ENCODE measurements around the gene KSR1. TPM values are rescaled to one million over a fixed set of nuclear protein-coding genes. Genes with fewer than 3 reads are reported as not detected.
A peak's percentile ranks its signal among the peaks of the same experiment; 100 is the strongest.

The KSR1 gene
- total RNA-seq, 2 experiments from 2014 or later, result 96.6 to 113 TPM

DNA sequence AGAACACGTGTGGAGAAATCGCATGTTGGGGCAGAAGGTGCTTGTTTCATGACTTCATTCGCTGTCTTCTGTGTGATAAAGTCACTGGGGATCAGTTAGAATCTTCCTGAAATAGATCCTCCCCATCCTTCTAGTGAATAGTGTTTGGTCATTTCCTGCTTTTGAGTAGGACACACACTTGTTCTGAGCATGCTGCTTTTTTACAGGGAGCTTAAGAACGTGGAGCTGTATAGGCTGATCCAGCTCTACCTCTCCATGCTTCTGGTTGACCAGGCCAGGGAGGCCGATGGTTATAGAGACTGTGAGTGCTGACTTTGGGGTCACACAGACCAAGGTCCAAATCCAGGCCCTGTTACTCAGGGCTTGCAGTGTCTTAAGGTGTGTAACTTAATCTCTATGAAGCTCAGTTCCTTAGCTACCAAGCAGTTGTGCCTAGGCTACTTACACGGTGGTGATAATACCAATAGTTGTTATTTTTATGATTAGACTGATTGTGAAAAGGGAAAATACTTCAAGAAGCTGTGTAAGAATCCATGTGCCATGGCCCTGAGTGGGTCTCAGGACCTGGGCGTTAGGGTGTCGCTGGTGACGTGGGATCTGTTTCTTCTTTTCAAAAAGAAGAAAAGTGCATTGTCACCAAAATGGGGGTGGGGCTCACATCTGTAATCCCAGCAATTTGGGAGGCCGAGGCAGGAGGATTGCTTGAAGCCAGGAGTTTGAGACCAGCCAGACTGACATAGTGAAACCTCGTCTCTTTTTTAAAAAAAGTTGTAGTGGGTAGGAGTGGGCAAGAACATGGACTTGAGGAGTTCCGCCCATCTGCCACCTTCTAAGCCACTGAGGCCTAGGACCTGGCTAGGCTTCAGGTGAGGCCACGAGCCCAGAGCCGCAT is 110.7 kb downstream of the KSR1 start:
- Mint-ChIP-seq H3K4me3 (no peak overlapping the region), H3K27ac (peak overlapping the region; percentile 31), H3K9me3 (ENCODE audit: low read depth) (no peaks in the 10 kb centered on the region), H3K36me3 (ENCODE audit: low read depth) (peaks cover 24% of the 10 kb centered on the region), H3K4me1 (peaks cover 64% of the 10 kb centered on the region), H3K27me3 (no peaks in the 10 kb centered on the region)
- ATAC-seq, result no peak
- ChIA-PET CTCF (interaction anchor here (1.0 to 4.9 kb wide), 6 partner anchors 22 to 330 kb away, joined by 3 to 25 read pairs (median 4); no protein-coding TSS in a partner anchor), POLR2A (interaction anchor here (1.0 kb wide), 1 partner anchor 93 kb away, joined by 3 read pairs; no protein-coding TSS in a partner anchor)
- DNase-seq, result no peak
- intact Hi-C loops (cut with DNase I, micrococcal nuclease), result no loop called here

DNA sequence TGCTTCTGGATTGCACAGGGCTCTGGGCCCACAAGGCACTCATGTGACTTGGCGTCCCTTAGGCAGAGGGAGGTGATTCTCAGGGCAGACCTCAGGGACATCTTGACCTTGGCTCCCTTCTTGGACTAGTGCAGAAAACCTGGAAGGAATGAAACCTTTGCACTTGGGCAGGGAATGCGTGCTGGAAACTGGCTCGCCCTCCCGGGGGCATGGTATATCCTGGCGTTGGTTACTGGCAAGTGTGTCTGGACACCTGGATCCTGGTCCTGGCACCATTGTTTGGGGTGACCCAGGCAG is 111.3 kb downstream of the KSR1 start:
- Mint-ChIP-seq H3K27ac (no peak overlapping the region), H3K4me1 (peaks cover 69% of the 10 kb centered on the region), H3K36me3 (ENCODE audit: low read depth) (peaks cover 24% of the 10 kb centered on the region), H3K9me3 (ENCODE audit: low read depth) (no peaks in the 10 kb centered on the region), H3K4me3 (no peak overlapping the region), H3K27me3 (no peaks in the 10 kb centered on the region)
- no peak for DNase-seq
- CTCF ChIA-PET, result interaction anchor here (1.0 to 4.9 kb wide), 6 partner anchors 22 to 330 kb away, joined by 3 to 25 read pairs (median 5); no protein-coding TSS in a partner anchor
- intact Hi-C loops (cut with DNase I, micrococcal nuclease), result no loop called here
- POLR2A ChIA-PET, result interaction anchor here (1.0 kb wide), 1 partner anchor 94 kb away, joined by 3 read pairs; no protein-coding TSS in a partner anchor
- ATAC-seq, result no peak

DNA sequence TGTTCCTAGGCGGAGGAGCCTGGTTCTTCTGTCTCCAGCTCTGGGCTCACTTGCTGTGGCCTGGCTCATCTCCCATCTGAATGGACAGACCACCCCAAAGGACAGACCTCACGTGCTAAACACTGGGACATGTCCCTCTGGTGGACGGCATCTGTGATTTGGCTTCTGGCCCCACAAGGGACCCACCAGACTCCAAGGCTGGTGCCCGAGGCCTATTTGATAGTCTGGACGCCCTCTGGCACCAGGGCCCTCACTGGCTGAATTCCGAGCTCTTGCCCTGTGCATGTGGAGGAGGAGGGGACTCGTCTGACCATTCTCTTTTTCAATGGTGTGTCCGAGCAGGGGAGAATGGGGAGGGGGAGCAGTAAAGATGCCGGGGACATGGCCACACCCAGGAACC is 112.0 kb downstream of the KSR1 start:
- Mint-ChIP-seq H3K36me3 (ENCODE audit: low read depth) (peaks cover 19% of the 10 kb centered on the region), H3K9me3 (ENCODE audit: low read depth) (no peaks in the 10 kb centered on the region), H3K4me1 (peaks cover 71% of the 10 kb centered on the region), H3K27ac (no peak overlapping the region), H3K4me3 (no peak overlapping the region), H3K27me3 (no peaks in the 10 kb centered on the region)
- ChIA-PET CTCF (interaction anchor here (0.6 to 3.3 kb wide), 6 partner anchors 20 to 95 kb away, joined by 3 to 16 read pairs (median 4); no protein-coding TSS in a partner anchor), POLR2A (no interaction called here)
- ATAC-seq (no peak), DNase-seq (no peak)
- intact Hi-C loops (cut with DNase I, micrococcal nuclease), result loop anchor here (2.0 kb wide), 2 partner anchors 31 to 33 kb away; no protein-coding TSS in a partner anchor

DNA sequence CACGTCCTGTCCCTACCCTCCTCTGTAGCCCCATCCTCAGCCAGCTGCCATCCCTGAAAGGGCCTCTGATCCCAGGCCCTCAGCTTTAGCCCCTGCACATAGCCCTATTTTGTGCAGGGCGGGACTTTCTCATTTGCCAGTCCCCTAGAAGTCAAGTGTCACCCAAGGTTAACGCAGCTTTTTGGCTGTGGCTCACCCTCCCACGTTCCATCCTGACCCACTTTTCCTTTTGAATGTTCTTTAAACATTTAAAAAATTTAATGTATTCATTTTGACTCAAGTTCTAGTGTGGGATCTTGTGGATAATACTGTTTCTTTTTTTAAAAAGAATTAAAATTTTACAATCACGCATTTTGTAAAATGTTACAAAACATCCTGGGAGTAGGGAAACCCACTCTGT is 112.6 kb downstream of the KSR1 start:
- H3K9me3 Mint-ChIP-seq (ENCODE audit: low read depth), result no peaks in the 10 kb centered on the region
- intact Hi-C loops (cut with DNase I, micrococcal nuclease), result loop anchor here (2.0 kb wide), 2 partner anchors 30 to 32 kb away; no protein-coding TSS in a partner anchor

DNA sequence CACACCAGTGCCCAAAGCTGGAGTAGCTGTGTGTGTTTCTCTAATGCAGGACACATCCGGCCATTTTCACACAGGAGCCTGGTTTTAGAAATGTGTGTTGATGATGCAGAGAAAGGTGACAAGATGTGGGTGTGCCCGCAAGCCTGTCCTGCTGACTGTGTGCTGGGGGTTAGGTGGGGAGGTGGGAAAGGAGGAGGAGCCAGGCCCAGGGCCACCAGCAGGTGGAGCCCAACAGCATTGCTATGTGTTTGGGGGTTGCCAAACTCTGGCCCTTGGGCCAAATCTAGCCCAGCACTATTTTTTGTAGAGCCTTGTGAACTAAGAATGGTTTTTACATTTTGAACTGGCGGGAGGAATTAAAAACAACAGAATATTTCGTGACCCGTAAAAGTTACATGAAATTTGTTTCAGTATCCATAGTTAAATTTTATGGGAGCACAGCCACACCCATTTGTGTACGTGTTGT is 113.0 kb downstream of the KSR1 start:
- intact Hi-C loops (cut with DNase I, micrococcal nuclease), result loop anchor here (2.0 kb wide), 2 partner anchors 30 to 32 kb away; no protein-coding TSS in a partner anchor
- POLR2A ChIA-PET, result no interaction called here

More for the DNA sequence above, 112.6 kb downstream of the KSR1 start:
- Mint-ChIP-seq H3K27ac (peak overlapping the region; percentile 63), H3K36me3 (ENCODE audit: low read depth) (peaks cover 16% of the 10 kb centered on the region), H3K27me3 (no peaks in the 10 kb centered on the region), H3K4me1 (peaks cover 71% of the 10 kb centered on the region), H3K4me3 (no peak overlapping the region)
- ChIA-PET POLR2A (no interaction called here), CTCF (interaction anchor here (0.6 to 2.2 kb wide), 7 partner anchors 11 to 95 kb away, joined by 3 to 9 read pairs (median 3); no protein-coding TSS in a partner anchor)
- DNase-seq (no peak), ATAC-seq (no peak)

DNA sequence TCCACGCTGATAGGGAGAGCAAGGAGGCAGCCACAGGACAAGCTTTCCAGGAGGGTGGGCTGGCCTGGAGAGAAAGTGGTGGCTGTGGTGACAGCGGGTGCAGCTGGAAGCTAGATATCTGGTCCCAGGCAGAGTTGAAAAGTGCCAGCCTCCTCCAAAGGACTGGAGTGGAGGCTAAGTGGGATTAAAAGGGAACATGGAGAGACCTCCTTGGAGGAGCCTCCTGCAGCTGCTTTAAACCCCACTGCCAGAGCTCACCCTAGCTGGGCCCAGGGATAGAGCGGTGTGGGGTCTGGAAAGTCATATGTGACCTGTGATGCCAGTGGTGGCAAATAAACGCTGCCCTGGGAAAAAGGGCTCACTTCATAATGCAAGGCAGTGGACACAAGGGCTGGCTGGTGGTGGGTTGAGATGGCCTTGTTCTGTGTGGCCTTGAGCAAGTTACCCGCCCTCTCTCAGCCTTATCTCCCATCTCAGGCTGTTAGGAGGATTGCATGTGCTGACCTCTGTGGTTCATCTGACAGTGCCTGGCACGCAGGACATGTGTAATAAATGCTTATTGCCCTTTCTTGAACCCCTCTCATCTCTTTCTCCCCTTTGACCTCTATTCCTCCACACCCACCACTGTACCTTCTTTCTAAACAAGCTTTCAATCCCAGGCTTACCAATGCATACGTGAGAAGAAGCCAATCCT is 113.8 kb downstream of the KSR1 start:
- DNase-seq, result no peak
- ChIA-PET CTCF (interaction anchor here (0.5 to 2.2 kb wide), 4 partner anchors 10 to 140 kb away, joined by 3 to 9 read pairs (median 4); no protein-coding TSS in a partner anchor), POLR2A (interaction anchor here (0.8 kb wide), 1 partner anchor 97 kb away, joined by 3 read pairs; no protein-coding TSS in a partner anchor)
- H3K27me3 Mint-ChIP-seq, result no peaks in the 10 kb centered on the region
- intact Hi-C loops (cut with DNase I, micrococcal nuclease), result loop anchor here (2.0 to 5.0 kb wide), 3 partner anchors 29 to 42 kb away; no protein-coding TSS in a partner anchor
- H3K9me3 Mint-ChIP-seq (ENCODE audit: low read depth), result no peaks in the 10 kb centered on the region
- H3K4me1 Mint-ChIP-seq, result peaks cover 79% of the 10 kb centered on the region
- ATAC-seq, result no peak
- no peak overlapping the region for H3K4me3 Mint-ChIP-seq
- H3K27ac Mint-ChIP-seq, result no peak overlapping the region
- H3K36me3 Mint-ChIP-seq (ENCODE audit: low read depth), result peaks cover 18% of the 10 kb centered on the region

More for the DNA sequence above, 113.0 kb downstream of the KSR1 start:
- Mint-ChIP-seq H3K27me3 (no peaks in the 10 kb centered on the region), H3K9me3 (ENCODE audit: low read depth) (no peaks in the 10 kb centered on the region), H3K36me3 (ENCODE audit: low read depth) (peaks cover 16% of the 10 kb centered on the region), H3K27ac (peak overlapping the region; percentile 68), H3K4me3 (no peak overlapping the region), H3K4me1 (peaks cover 75% of the 10 kb centered on the region)
- ATAC-seq (peak; percentile 70), DNase-seq (peak; percentile 83)
- CTCF ChIA-PET, result interaction anchor here (0.6 to 2.2 kb wide), 5 partner anchors 11 to 109 kb away, joined by 3 to 9 read pairs (median 4); no protein-coding TSS in a partner anchor

DNA sequence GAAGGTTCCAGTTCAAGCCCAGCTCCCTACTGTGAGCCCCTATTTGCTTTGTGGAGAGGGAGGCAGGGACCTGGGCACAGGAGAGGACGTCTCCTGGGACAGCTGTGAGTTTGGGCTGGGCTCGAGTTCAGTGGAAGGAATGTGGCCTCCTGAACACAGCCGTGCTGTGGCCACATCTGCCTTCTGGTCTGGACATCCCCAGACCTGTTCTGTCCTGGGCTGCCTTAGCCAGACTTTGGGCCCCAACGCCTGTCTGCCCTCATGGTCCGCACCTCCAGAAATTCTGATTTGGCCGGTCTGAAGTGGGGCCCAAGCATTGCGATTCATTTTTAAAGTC is 114.3 kb downstream of the KSR1 start:
- Mint-ChIP-seq H3K4me3 (no peak overlapping the region), H3K27ac (no peak overlapping the region), H3K36me3 (ENCODE audit: low read depth) (peaks cover 20% of the 10 kb centered on the region), H3K27me3 (no peaks in the 10 kb centered on the region), H3K4me1 (peaks cover 79% of the 10 kb centered on the region), H3K9me3 (ENCODE audit: low read depth) (no peaks in the 10 kb centered on the region)
- CTCF ChIA-PET, result interaction anchor here (0.5 to 2.2 kb wide), 3 partner anchors 9 to 140 kb away, joined by 4 to 9 read pairs (median 4); no protein-coding TSS in a partner anchor
- intact Hi-C loops (cut with DNase I, micrococcal nuclease), result loop anchor here in 1 of 2 experiments (5.0 kb wide), 1 partner anchor 42 kb away; no protein-coding TSS in a partner anchor
- POLR2A ChIA-PET, result interaction anchor here (0.8 kb wide), 1 partner anchor 97 kb away, joined by 3 read pairs; no protein-coding TSS in a partner anchor
- DNase-seq (no peak), ATAC-seq (no peak)

DNA sequence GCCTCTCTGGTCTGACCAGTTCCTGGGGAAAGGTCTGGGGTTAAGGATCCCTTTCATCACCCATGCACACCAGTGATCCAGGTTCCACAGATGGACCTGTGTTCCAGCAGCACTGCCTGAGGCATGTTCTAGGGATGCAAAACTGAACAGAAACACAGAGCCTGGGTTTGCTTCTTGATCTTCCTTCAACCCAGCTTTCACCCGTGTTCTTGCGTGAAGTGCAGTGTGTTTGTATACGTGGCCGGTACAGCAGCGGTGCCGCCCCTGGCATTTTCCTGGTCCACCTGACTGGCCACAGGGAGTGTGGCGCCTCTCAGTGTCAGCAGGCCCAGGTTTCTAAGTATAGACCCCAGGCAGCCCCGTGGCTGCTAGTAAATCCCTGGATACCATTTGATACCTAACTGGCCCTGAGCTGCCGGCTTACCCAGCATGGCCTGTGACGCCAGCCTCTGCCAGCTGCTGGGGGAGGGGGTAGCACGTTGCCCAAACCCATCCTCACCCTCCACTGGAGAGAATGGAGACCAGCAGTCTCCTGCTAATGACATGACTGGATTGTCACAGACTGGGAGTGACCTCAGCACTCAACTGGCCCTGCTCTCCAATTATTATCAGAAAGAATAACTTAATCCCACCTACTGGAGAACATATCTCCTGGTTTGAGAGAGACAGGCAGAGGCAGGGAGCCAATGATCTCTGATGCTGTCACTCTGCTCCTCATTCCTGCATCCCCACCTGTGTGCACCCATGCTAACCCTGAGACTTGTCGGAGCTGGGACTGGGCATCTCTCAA is 115.5 kb downstream of the KSR1 start:
- ChIA-PET CTCF (interaction anchor here (0.9 to 2.2 kb wide), 2 partner anchors 25 to 28 kb away, joined by 4 to 7 read pairs; no protein-coding TSS in a partner anchor), POLR2A (no interaction called here)
- H3K4me3 Mint-ChIP-seq, result no peak overlapping the region
- H3K4me1 Mint-ChIP-seq, result peaks cover 77% of the 10 kb centered on the region
- no peaks in the 10 kb centered on the region for H3K27me3 Mint-ChIP-seq
- ATAC-seq (no peak), DNase-seq (no peak)
- peaks cover 19% of the 10 kb centered on the region for H3K36me3 Mint-ChIP-seq (ENCODE audit: low read depth)
- intact Hi-C loops (cut with DNase I, micrococcal nuclease), result loop anchor here (1.0 to 5.0 kb wide), 5 partner anchors 9 to 96 kb away; no protein-coding TSS in a partner anchor
- H3K9me3 Mint-ChIP-seq (ENCODE audit: low read depth), result no peaks in the 10 kb centered on the region
- peak overlapping the region; percentile 87 for H3K27ac Mint-ChIP-seq

DNA sequence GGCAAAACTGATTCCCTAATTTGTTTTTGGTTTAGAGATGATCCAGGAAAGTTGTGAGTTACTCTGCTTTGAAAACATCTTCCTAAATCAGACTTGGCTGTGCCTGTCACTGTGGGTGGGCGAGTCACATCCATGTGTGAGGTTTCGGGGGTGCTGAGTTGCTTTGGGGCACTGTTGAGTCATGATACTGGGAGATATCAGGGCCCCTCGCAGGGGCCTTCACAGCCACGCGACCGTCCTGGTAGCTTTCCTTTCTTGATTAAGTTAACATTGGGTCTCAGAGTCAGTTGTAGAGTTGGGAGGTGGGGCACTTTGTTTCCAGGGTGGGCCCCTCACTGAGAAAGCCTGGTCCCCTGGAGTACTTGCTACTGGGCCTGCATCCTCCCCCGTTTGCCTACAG is 116.4 kb downstream of the KSR1 start:
- no peaks in the 10 kb centered on the region for H3K27me3 Mint-ChIP-seq
- ChIA-PET CTCF (interaction anchor here (0.5 to 2.2 kb wide), 6 partner anchors 23 to 207 kb away, joined by 3 to 7 read pairs (median 4); no protein-coding TSS in a partner anchor), POLR2A (interaction anchor here (0.6 to 1.5 kb wide), 2 partner anchors 28 to 99 kb away, joined by 3 to 7 read pairs; no protein-coding TSS in a partner anchor)
- no peaks in the 10 kb centered on the region for H3K9me3 Mint-ChIP-seq (ENCODE audit: low read depth)
- peaks cover 79% of the 10 kb centered on the region for H3K4me1 Mint-ChIP-seq
- peaks cover 22% of the 10 kb centered on the region for H3K36me3 Mint-ChIP-seq (ENCODE audit: low read depth)
- DNase-seq (peak; percentile 86), ATAC-seq (peak; percentile 87)
- intact Hi-C loops (cut with DNase I, micrococcal nuclease), result loop anchor here (1.0 to 5.0 kb wide), 5 partner anchors 8 to 97 kb away; no protein-coding TSS in a partner anchor
- H3K4me3 Mint-ChIP-seq, result peak overlapping the region; percentile 2
- H3K27ac Mint-ChIP-seq, result peak overlapping the region; percentile 87

DNA sequence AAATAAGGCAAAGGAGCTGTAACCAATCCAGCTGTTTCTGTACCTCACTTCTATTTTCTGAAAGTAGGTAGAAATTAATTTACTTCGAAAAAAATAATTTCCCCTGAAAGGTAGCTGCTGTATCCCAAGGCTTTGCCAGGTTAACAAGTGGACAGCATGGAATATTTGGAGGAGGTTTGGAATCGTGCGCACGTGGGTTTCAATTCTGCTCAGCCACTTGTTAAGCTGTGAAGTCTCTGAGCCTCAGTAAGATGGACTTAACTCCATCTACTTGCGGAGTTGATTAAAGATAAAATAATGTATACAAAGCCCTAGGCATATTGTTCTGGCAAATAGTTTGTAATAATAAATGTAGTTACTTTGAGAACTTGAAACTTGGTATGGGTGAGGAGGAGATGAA is 117.3 kb downstream of the KSR1 start:
- no peak overlapping the region for H3K4me3 Mint-ChIP-seq
- H3K27ac Mint-ChIP-seq, result peak overlapping the region; percentile 53
- intact Hi-C loops (cut with DNase I, micrococcal nuclease), result loop anchor here in 1 of 2 experiments (2.0 to 5.0 kb wide), 2 partner anchors 29 to 39 kb away; no protein-coding TSS in a partner anchor
- ChIA-PET CTCF (interaction anchor here (0.8 to 2.2 kb wide), 7 partner anchors 9 to 337 kb away, joined by 3 to 7 read pairs (median 3); no protein-coding TSS in a partner anchor), POLR2A (interaction anchor here (0.8 to 1.5 kb wide), 2 partner anchors 29 to 100 kb away, joined by 3 to 7 read pairs; no protein-coding TSS in a partner anchor)
- no peak for ATAC-seq
- DNase-seq, result no peak
- H3K4me1 Mint-ChIP-seq, result peaks cover 83% of the 10 kb centered on the region
- peaks cover 25% of the 10 kb centered on the region for H3K36me3 Mint-ChIP-seq (ENCODE audit: low read depth)
- H3K27me3 Mint-ChIP-seq, result no peaks in the 10 kb centered on the region
- no peaks in the 10 kb centered on the region for H3K9me3 Mint-ChIP-seq (ENCODE audit: low read depth)

Data from activated CD4-positive, alpha-beta T cell treated with anti-CD3 and anti-CD28 coated beads for 36 hours (primary cell).